Mucosa of gallbladder (tissue), 1 donor: ENCODE measurements around the gene PLEKHO2. TPM values are rescaled to one million over a fixed set of nuclear protein-coding genes. Genes with fewer than 3 reads are reported as not detected.

Experiments used
- DNase-seq: peaks from one replicate; pipeline ENCODE4 v3.0.0-alpha.2; 2020; ENCODE audit warnings: low spot score
- total RNA-seq: library from RNA; stranded (reverse); gene quantifications from one replicate; pipeline ENCODE4 v1.2.1, GENCODE V29; 2021
- donor health status: DM: no; HTN: no; CAD: no.

Gene PLEKHO2
- total RNA-seq, 1 donor from 2014 or later = 31.5 TPM

- DNase-seq = no peak
Measured at GRCh38 chr15:64912379-64913325, 70.9 kb downstream of the PLEKHO2 start.

- DNase-seq = no peak
Measured at GRCh38 chr15:64915518-64916227, 74.0 kb downstream of the PLEKHO2 start.

GRCh38 chr15:64916365-64916764 lies 74.7 kb downstream of the PLEKHO2 start:
- no peak for DNase-seq

GRCh38 chr15:64917211-64917610 lies 75.5 kb downstream of the PLEKHO2 start:
- no peak for DNase-seq

Other genes with a start within 250 kb of the PLEKHO2 start
- 41.3 TPM for gene RBPMS2, start 66.3 kb upstream of the PLEKHO2 start, total RNA-seq
- 6.0 TPM for gene PIF1, start 16.3 kb upstream of the PLEKHO2 start, total RNA-seq
- 3.5 TPM for gene ANKDD1A, start 70.0 kb downstream of the PLEKHO2 start, total RNA-seq
- gene SPG21, start 148.0 kb downstream of the PLEKHO2 start, total RNA-seq = 76.1 TPM
- gene MTFMT, start 187.7 kb downstream of the PLEKHO2 start, total RNA-seq = 13.2 TPM
- 0.37 TPM for gene SLC51B, start 203.5 kb downstream of the PLEKHO2 start, total RNA-seq
- gene RASL12, start 226.1 kb downstream of the PLEKHO2 start, total RNA-seq = 17.5 TPM
- not detected for gene KBTBD13, start 234.8 kb downstream of the PLEKHO2 start, total RNA-seq